GM15510 (cell line): Measurements from ENCODE around the gene R3HCC1L.

Experiments
- POLR2A ChIP-seq: IDR thresholded peaks from 3 replicates; pipeline ENCODE4 v1.6.1; 2011; ENCODE audit warnings: borderline replicate concordance; ENCODE audit not compliant: insufficient read length; ENCODE audit errors: extremely low read depth

Gene R3HCC1L

GRCh38 chr10:98154076-98154475 is 19.6 kb downstream of the R3HCC1L start:
- TF ChIP-seq POLR2A = no peak

GRCh38 chr10:98158576-98158975 is 24.1 kb downstream of the R3HCC1L start:
- no peak for TF ChIP-seq POLR2A

GRCh38 chr10:98163941-98164340 is 29.5 kb downstream of the R3HCC1L start:
- no peak for TF ChIP-seq POLR2A

GRCh38 chr10:98167191-98167590 is 32.7 kb downstream of the R3HCC1L start:
- no peak for TF ChIP-seq POLR2A

GRCh38 chr10:98168147-98168546 is 33.7 kb downstream of the R3HCC1L start:
- no peak for TF ChIP-seq POLR2A

GRCh38 chr10:98168766-98169165 is 34.3 kb downstream of the R3HCC1L start:
- no peak for TF ChIP-seq POLR2A

- TF ChIP-seq POLR2A = no peak
Measured at GRCh38 chr10:98169379-98169778, 34.9 kb downstream of the R3HCC1L start.

- no peak for TF ChIP-seq POLR2A
Measured at GRCh38 chr10:98170249-98171117, 36.0 kb downstream of the R3HCC1L start.

- no peak for TF ChIP-seq POLR2A
Measured at GRCh38 chr10:98172073-98172472, 37.6 kb downstream of the R3HCC1L start.

- no peak for TF ChIP-seq POLR2A
Measured at GRCh38 chr10:98172495-98172894, 38.0 kb downstream of the R3HCC1L start.

GRCh38 chr10:98173260-98173659 is 38.8 kb downstream of the R3HCC1L start:
- TF ChIP-seq POLR2A = no peak

- no peak for TF ChIP-seq POLR2A
Measured at GRCh38 chr10:98186681-98187080, 52.2 kb downstream of the R3HCC1L start.

GRCh38 chr10:98193037-98193436 is 58.6 kb downstream of the R3HCC1L start:
- TF ChIP-seq POLR2A = no peak

- no peak for TF ChIP-seq POLR2A
Measured at GRCh38 chr10:98194633-98195032, 60.2 kb downstream of the R3HCC1L start.

- no peak for TF ChIP-seq POLR2A
Measured at GRCh38 chr10:98195120-98195519, 60.7 kb downstream of the R3HCC1L start.

GRCh38 chr10:98196985-98197384 is 62.5 kb downstream of the R3HCC1L start:
- no peak for TF ChIP-seq POLR2A

- TF ChIP-seq POLR2A = no peak
Measured at GRCh38 chr10:98201760-98202159, 67.3 kb downstream of the R3HCC1L start.

GRCh38 chr10:98202378-98202777 is 67.9 kb downstream of the R3HCC1L start:
- TF ChIP-seq POLR2A = no peak

- TF ChIP-seq POLR2A = no peak
Measured at GRCh38 chr10:98205351-98205750, 70.9 kb downstream of the R3HCC1L start.
